HCT116 (cell line): ENCODE results near the gene APOA1. TPM values are rescaled to one million over a fixed set of nuclear protein-coding genes. Genes with fewer than 3 reads are reported as not detected.
A peak's percentile ranks its signal among the peaks of the same experiment; 100 is the strongest.

ENCODE experiments used
- ATAC-seq: fragments of 200-7000 bp; cut with Tn5 transposase; 2 replicates; pipeline ENCODE4 v1.9.1; 2020; ENCODE audit warnings: mild to moderate bottlenecking, moderate library complexity
- Bru-seq: library from RNA; stranded (reverse); fragments of 400-500 nt; gene quantifications from one replicate; lab custom pipeline; 2021; lab: Mats Ljungman, UMichigan
- BruChase-seq, 2 experiments: library from RNA; stranded (reverse); fragments of 400-500 nt; gene quantifications; one replicate each; lab custom pipeline; 2021; lab: Mats Ljungman, UMichigan
- BruUV-seq: library from RNA; stranded (reverse); fragments of 400-500 nt; replicated peaks from 2 replicates; lab custom pipeline; 2021; lab: Mats Ljungman, UMichigan
- CTCF ChIA-PET: fragments of 300-600 bp; sonication (Branson Sonifier 250); formaldehyde crosslinking; loops from one replicate; lab custom pipeline; 2021; ENCODE audit warnings: antibody characterized with exemption; lab: Charles Lee
- POLR2A ChIA-PET: fragments of 300-600, 350-600 bp; sonication (Branson Sonifier 250); formaldehyde crosslinking; loops from one replicate; lab custom pipeline; 2021; ENCODE audit warnings: antibody characterized with exemption; lab: Charles Lee
- RAD21 ChIA-PET, 2 experiments: fragments of 300-600 bp; sonication (Branson Sonifier 250); formaldehyde crosslinking; loops; one replicate each; lab custom pipeline; 2023; ENCODE audit warnings: low total read pairs in 2 of 2; ENCODE audit not compliant: uncharacterized antibody in 2 of 2, unreplicated experiment in 2 of 2, low non-redundant PET in 1 of 2; lab: Charles Lee
- DNase-seq: peaks from one replicate; pipeline ENCODE4 v3.0.0-alpha.2; 2010; ENCODE audit warnings: low read depth, low spot score
- H2AFZ ChIP-seq: fragments of 200-600 bp; shearing (Covaris generic), sonication (generic); 2 replicates; pipeline ENCODE4 v1.6.1; 2017; ENCODE audit warnings: low read depth, mixed run types, mixed read lengths, antibody characterized with exemption, low read length; ENCODE audit not compliant: poor library complexity, severe bottlenecking
- H3K27ac ChIP-seq: 2 replicates; pipeline ENCODE4 v1.5.1; 2012; ENCODE audit warnings: low read depth, low read length
- H3K27me3 ChIP-seq: fragments of 200-600 bp; sonication (generic); 2 replicates; pipeline ENCODE4 v1.6.1; 2016; ENCODE audit warnings: mixed run types, low read length, mixed read lengths; ENCODE audit not compliant: insufficient read depth
- H3K36me3 ChIP-seq, 2 experiments: fragments of 200-500 bp in 1 of 2; fragments of 200-600 bp in 1 of 2; sonication (Bioruptor generic) in 1 of 2; sonication (generic) in 1 of 2; 2 replicates each; pipeline versions ENCODE4 v1.5.1 to v1.6.1; 2014 to 2016; ENCODE audit warnings: low read length in 2 of 2, inconsistent platforms in 1 of 2, mixed read lengths in 1 of 2, mixed run types in 1 of 2; ENCODE audit not compliant: insufficient read depth in 2 of 2, control insufficient read depth in 1 of 2
- H3K4me1 ChIP-seq, 2 experiments: fragments of 200-600 bp in 1 of 2; sonication (generic) in 1 of 2; 2 replicates each; pipeline versions ENCODE4 v1.5.1 to v1.6.1; 2012 to 2017; ENCODE audit warnings: low read length in 2 of 2, inconsistent platforms in 1 of 2, mild to moderate bottlenecking in 1 of 2, mixed read lengths in 1 of 2, mixed run types in 1 of 2, moderate library complexity in 1 of 2; ENCODE audit not compliant: insufficient read depth in 2 of 2, control insufficient read depth in 1 of 2
- H3K4me2 ChIP-seq: fragments of 200-600 bp; sonication (generic); 2 replicates; pipeline ENCODE4 v1.6.1; 2017; ENCODE audit warnings: mixed run types, low read length, mixed read lengths
- H3K4me3 ChIP-seq, 2 experiments: fragments of 200-600 bp in 1 of 2; sonication (generic) in 1 of 2; replicated peaks in 1 of 2; 2 replicates each; pipeline ENCODE4 v1.5.1; 2011 to 2016; ENCODE audit warnings: low read length in 2 of 2, control low read depth in 1 of 2, low read depth in 1 of 2, mild to moderate bottlenecking in 1 of 2, mixed read lengths in 1 of 2, mixed run types in 1 of 2
- H3K79me2 ChIP-seq: fragments of 200-600 bp; sonication (generic); 2 replicates; pipeline ENCODE4 v1.6.1; 2017; ENCODE audit warnings: mild to moderate bottlenecking, mixed run types, low read length, moderate library complexity, mixed read lengths; ENCODE audit not compliant: insufficient read depth
- H3K9ac ChIP-seq: fragments of 200-600 bp; sonication (generic); 2 replicates; pipeline ENCODE4 v1.6.1; 2016; ENCODE audit warnings: low read length, mixed read lengths
- H3K9me2 ChIP-seq: fragments of 200-600 bp; sonication (generic), shearing (Covaris generic); 2 replicates; pipeline ENCODE4 v1.6.1; 2017; ENCODE audit warnings: mixed run types, mild to moderate bottlenecking, moderate library complexity; ENCODE audit not compliant: insufficient read depth
- H3K9me3 ChIP-seq, 2 experiments: fragments of 200-500 bp in 1 of 2; fragments of 200-600 bp in 1 of 2; sonication (Bioruptor generic) in 1 of 2; sonication (generic) in 1 of 2; 2 replicates each; pipeline ENCODE4 v1.6.1; 2014 to 2017; ENCODE audit warnings: low read length in 2 of 2, mixed read lengths in 2 of 2, inconsistent platforms in 1 of 2, low read depth in 1 of 2, mild to moderate bottlenecking in 1 of 2, mixed run types in 1 of 2, moderate library complexity in 1 of 2; ENCODE audit not compliant: control insufficient read depth in 1 of 2, insufficient read depth in 1 of 2
- H4K20me1 ChIP-seq: fragments of 200-600 bp; sonication (generic), shearing (Covaris generic); 2 replicates; pipeline ENCODE4 v1.6.1; 2017; ENCODE audit warnings: mixed run types, mild to moderate bottlenecking, moderate library complexity; ENCODE audit not compliant: insufficient read depth
- EZH2 ChIP-seq: fragments of 200-600 bp; sonication (generic); IDR thresholded peaks from 2 replicates; pipeline ENCODE4 v1.6.1; 2017; ENCODE audit warnings: antibody characterized with exemption, mixed run types
- EZH2phosphoT487 ChIP-seq: fragments of 200-600 bp; IDR thresholded peaks from 2 replicates; pipeline ENCODE4 v1.6.1; 2018; ENCODE audit warnings: antibody characterized with exemption, borderline replicate concordance
- ZFX ChIP-seq: fragments of 450-650 bp; IDR thresholded peaks from 2 replicates; pipeline ENCODE4 v1.6.1; 2017
- intact Hi-C: fragments of 100-400 bp; cut with micrococcal nuclease; formaldehyde crosslinking; loops from 2 replicates; pipeline ENCODE4 v1.10.0; 2022
- long read RNA-seq: library from polyadenylated mRNA; unstranded; transcript quantifications from one replicate; pipeline ENCODE4 v2.0.0, GENCODE V29; 2021; ENCODE audit not compliant: unreplicated experiment
- polyA plus RNA-seq: library from polyadenylated mRNA; unstranded; fragments of >200 nt; gene quantifications from 2 replicates; pipeline ENCODE4 v1.2.1, GENCODE V29; 2012; ENCODE audit warnings: missing spikeins
- total RNA-seq: library from RNA; stranded (reverse); gene quantifications from one replicate; pipeline ENCODE4 v1.2.1, GENCODE V29; 2021; ENCODE audit not compliant: unreplicated experiment
- TF ChIP-seq, protein P1 (sequence below): IDR thresholded peaks from 2 replicates; pipeline ENCODE4 v1.6.1; 2011; ENCODE audit warnings: mild to moderate bottlenecking, low read length, moderate library complexity; ENCODE audit not compliant: insufficient replicate concordance; ENCODE audit errors: extremely low read depth

Gene APOA1
- total RNA-seq (2.0 TPM), Bru-seq, nascent RNA (percentile 21 among the genes with signal in this experiment), BruChase-seq, experiment 1, labeled RNA remaining after a 6-hour chase (percentile 21 among the genes with signal in this experiment), BruChase-seq, experiment 2, labeled RNA remaining after a 2-hour chase (not detected)
- 0.09 and 0.41 TPM in 2 replicates for polyA plus RNA-seq
- long read RNA-seq = 0 reads

DNA sequence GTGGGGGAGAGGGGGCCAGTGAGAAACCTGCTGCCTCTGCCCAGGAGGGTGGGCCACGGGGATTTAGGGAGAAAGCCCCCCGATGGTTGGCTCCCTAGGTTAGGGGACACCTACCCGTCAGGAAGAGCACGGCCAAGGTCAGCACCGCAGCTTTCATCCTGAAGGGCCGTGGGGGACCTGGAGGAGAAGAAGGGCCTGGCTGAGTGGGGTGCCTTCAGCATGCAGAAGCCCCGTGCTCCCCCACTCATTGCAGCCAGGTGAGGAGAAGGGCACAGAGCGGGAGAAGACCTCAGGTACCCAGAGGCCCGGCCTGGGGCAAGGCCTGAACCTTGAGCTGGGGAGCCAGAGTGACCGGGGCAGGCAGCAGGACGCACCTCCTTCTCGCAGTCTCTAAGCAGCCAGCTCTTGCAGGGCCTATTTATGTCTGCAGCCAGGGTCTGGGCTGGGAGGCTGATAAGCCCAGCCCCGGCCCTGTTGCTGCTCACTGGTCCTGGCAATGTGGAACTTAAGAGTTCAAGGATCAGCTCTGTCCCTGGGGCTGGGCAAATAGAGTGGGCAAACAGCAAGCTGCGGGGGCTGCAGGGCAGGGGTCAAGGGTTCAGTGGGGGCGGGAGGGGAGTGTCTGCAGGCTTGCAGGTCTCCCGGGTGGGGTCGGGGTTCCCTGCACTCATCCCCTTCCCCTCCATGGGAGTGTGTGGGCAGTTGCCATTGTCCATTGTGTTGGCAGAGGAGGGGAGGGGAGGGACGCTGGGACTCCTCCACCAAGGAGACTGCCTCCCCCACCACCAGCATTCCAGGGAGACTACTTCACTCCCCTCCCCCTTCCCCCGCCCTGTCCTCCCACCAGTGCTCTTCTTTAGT lies at the start of gene APOA1:
Gene APOA1 (minus strand): TSS at position 392 of the 861 bp plus-strand sequence. CDS start 235 bp downstream, at position 157.
- BruUV-seq = no TSS peak
- H3K4me3 ChIP-seq = no peak within 1 kb of the TSS
- no peak within 1 kb of the TSS for H3K9ac ChIP-seq
- CTCF ChIA-PET = interaction anchor here (2.3 to 2.9 kb wide), 2 partner anchors 47 to 104 kb away, joined by 11 to 58 read pairs; partner anchors contain the start of gene APOA5
- H3K36me3 ChIP-seq = no peaks in the 10 kb centered on the region
- peaks cover 8 to 15% of the 10 kb centered on the region in 2 experiments for H3K4me1 ChIP-seq
- RAD21 ChIA-PET = interaction anchor here in 1 of 2 experiments (0.6 kb wide), 2 partner anchors 39 to 45 kb away, joined by 3 to 7 read pairs; no protein-coding TSS in a partner anchor
- TF ChIP-seq, protein P1, sequence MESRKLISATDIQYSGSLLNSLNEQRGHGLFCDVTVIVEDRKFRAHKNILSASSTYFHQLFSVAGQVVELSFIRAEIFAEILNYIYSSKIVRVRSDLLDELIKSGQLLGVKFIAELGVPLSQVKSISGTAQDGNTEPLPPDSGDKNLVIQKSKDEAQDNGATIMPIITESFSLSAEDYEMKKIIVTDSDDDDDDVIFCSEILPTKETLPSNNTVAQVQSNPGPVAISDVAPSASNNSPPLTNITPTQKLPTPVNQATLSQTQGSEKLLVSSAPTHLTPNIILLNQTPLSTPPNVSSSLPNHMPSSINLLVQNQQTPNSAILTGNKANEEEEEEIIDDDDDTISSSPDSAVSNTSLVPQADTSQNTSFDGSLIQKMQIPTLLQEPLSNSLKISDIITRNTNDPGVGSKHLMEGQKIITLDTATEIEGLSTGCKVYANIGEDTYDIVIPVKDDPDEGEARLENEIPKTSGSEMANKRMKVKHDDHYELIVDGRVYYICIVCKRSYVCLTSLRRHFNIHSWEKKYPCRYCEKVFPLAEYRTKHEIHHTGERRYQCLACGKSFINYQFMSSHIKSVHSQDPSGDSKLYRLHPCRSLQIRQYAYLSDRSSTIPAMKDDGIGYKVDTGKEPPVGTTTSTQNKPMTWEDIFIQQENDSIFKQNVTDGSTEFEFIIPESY = no peak
- TF ChIP-seq EZH2phosphoT487 = no peak
- TF ChIP-seq EZH2 = no peak
- TF ChIP-seq ZFX = no peak
- TF ChIP-seq, all 23 proteins: peak for 0
- Histone ChIP-seq H3K27me3 (no peaks in the 10 kb centered on the region), H3K79me2 (no peaks in the 10 kb centered on the region), H3K9me2 (no peaks in the 10 kb centered on the region), H3K9me3 (no peaks in the 10 kb centered on the region), H3K4me2 (peak within 1 kb of the TSS; percentile 75; the same call in 1 of the 2 replicates), H2AFZ (no peak within 1 kb of the TSS), H4K20me1 (no peaks in the 10 kb centered on the region), H3K27ac (peak within 1 kb of the TSS; percentile 15; the same call in 1 of the 2 replicates)
- POLR2A ChIA-PET = no interaction called here
- ATAC-seq (no peak), DNase-seq (no peak)
- intact Hi-C loops = no loop called here
